ENCODE data around the gene MOB2. TPM values are rescaled to one million over a fixed set of nuclear protein-coding genes. Genes with fewer than 3 reads are reported as not detected.

Gene MOB2
- total RNA-seq, 4 donors from 2014 or later = 63.8 to 104 (median 95.8) TPM

- no peak overlapping the region for H3K4me3 ChIP-seq
- no CpG with 5 or more reads among the region's 28 CpGs for WGBS
- peaks cover 3% of the 10 kb centered on the region for H3K4me1 ChIP-seq
- no peaks in the 10 kb centered on the region for H3K36me3 ChIP-seq
- no peak for DNase-seq (ENCODE audit: low spot score in 2 of 2)
- peaks cover 56% of the 10 kb centered on the region for H3K27me3 ChIP-seq
- H3K9me3 ChIP-seq = no peaks in the 10 kb centered on the region
- H3K27ac ChIP-seq = no peak overlapping the region
- TF ChIP-seq POLR2AphosphoS5 (IDR thresholded peaks at IDR 0.05) (no peak), EP300 (IDR thresholded peaks at IDR 0.05) (no peak), POLR2A (IDR thresholded peaks at IDR 0.05) (no peak), CTCF (IDR thresholded peaks at IDR 0.05) (no peak)
Measured at GRCh38 chr11:1442807-1443366, 43.7 kb downstream of the MOB2 start.

- DNase-seq (ENCODE audit: low spot score in 2 of 2) = no peak
- no peak for TF ChIP-seq POLR2AphosphoS5 (IDR thresholded peaks at IDR 0.05)
- no peak for TF ChIP-seq POLR2A (IDR thresholded peaks at IDR 0.05)
- no peak for TF ChIP-seq CTCF (IDR thresholded peaks at IDR 0.05)
- WGBS = 52% methylated on average over 8 of the region's 9 CpGs
- Histone ChIP-seq H3K27ac (no peak overlapping the region), H3K9me3 (no peaks in the 10 kb centered on the region), H3K4me1 (no peaks in the 10 kb centered on the region), H3K27me3 (peaks cover 59% of the 10 kb centered on the region), H3K36me3 (no peaks in the 10 kb centered on the region), H3K4me3 (no peak overlapping the region)
Measured at GRCh38 chr11:1442163-1442562, 44.4 kb downstream of the MOB2 start.

- TF ChIP-seq POLR2A (IDR thresholded peaks at IDR 0.05) = no peak
- H3K36me3 ChIP-seq = no peaks in the 10 kb centered on the region
- H3K4me1 ChIP-seq = peaks cover 10% of the 10 kb centered on the region
- no peaks in the 10 kb centered on the region for H3K9me3 ChIP-seq
- H3K27ac ChIP-seq = no peak overlapping the region
- H3K4me3 ChIP-seq = no peak overlapping the region
- peaks cover 74% of the 10 kb centered on the region for H3K27me3 ChIP-seq
- no peak for DNase-seq (ENCODE audit: low spot score in 2 of 2)
- 84% methylated on average over 10 of the region's 12 CpGs for WGBS
Measured at GRCh38 chr11:1440496-1440895, 46.1 kb downstream of the MOB2 start.

- 69% methylated on average over 7 of the region's 11 CpGs for WGBS
- no peak overlapping the region for H3K4me3 ChIP-seq
- no peak for DNase-seq (ENCODE audit: low spot score in 2 of 2)
- H3K27ac ChIP-seq = no peak overlapping the region
- no peaks in the 10 kb centered on the region for H3K9me3 ChIP-seq
- TF ChIP-seq EP300 (IDR thresholded peaks at IDR 0.05) (no peak), POLR2AphosphoS5 (IDR thresholded peaks at IDR 0.05) (no peak), POLR2A (IDR thresholded peaks at IDR 0.05) (no peak), CTCF (IDR thresholded peaks at IDR 0.05) (no peak)
- no peaks in the 10 kb centered on the region for H3K36me3 ChIP-seq
- peaks cover 10% of the 10 kb centered on the region for H3K4me1 ChIP-seq
- H3K27me3 ChIP-seq = peaks cover 73% of the 10 kb centered on the region
Measured at GRCh38 chr11:1440066-1440465, 46.5 kb downstream of the MOB2 start.

GRCh38 chr11:1439341-1439740 is 47.2 kb downstream of the MOB2 start:
- Histone ChIP-seq H3K27ac (no peak overlapping the region), H3K9me3 (no peaks in the 10 kb centered on the region), H3K4me3 (no peak overlapping the region), H3K4me1 (peaks cover 10% of the 10 kb centered on the region), H3K27me3 (peaks cover 76% of the 10 kb centered on the region), H3K36me3 (no peaks in the 10 kb centered on the region)
- TF ChIP-seq POLR2A (IDR thresholded peaks at IDR 0.05) = no peak
- TF ChIP-seq POLR2AphosphoS5 (IDR thresholded peaks at IDR 0.05) = no peak
- TF ChIP-seq CTCF (IDR thresholded peaks at IDR 0.05) = no peak
- TF ChIP-seq EP300 (IDR thresholded peaks at IDR 0.05) = no peak
- WGBS = no CpG with 5 or more reads among the region's 11 CpGs
- DNase-seq (ENCODE audit: low spot score in 2 of 2) = no peak

- Histone ChIP-seq H3K27me3 (peaks cover 80% of the 10 kb centered on the region), H3K27ac (no peak overlapping the region), H3K4me3 (no peak overlapping the region), H3K4me1 (peaks cover 10% of the 10 kb centered on the region), H3K9me3 (no peaks in the 10 kb centered on the region), H3K36me3 (no peaks in the 10 kb centered on the region)
- no CpG with 5 or more reads among the region's 11 CpGs for WGBS
- TF ChIP-seq EP300 (IDR thresholded peaks at IDR 0.05) (no peak), CTCF (IDR thresholded peaks at IDR 0.05) (no peak), POLR2A (IDR thresholded peaks at IDR 0.05) (no peak), POLR2AphosphoS5 (IDR thresholded peaks at IDR 0.05) (no peak)
- no peak for DNase-seq (ENCODE audit: low spot score in 2 of 2)
Measured at GRCh38 chr11:1438967-1439330, 47.6 kb downstream of the MOB2 start.

Measured in suprapubic skin (tissue), 4 donors.